ENCODE data around the gene OSBPL6.

OSBPL6 gene

GRCh38 chr2:178213991-178214390 is 19.7 kb downstream of the OSBPL6 start (continued):
- no peak for TF ChIP-seq ZSCAN18 (tag by site-specific recombination; IDR thresholded peaks at IDR 0.05)

GRCh38 chr2:178219247-178219646 is 24.9 kb downstream of the OSBPL6 start:
- H3K4me3 ChIP-seq (ENCODE audit: low read depth, low read length) = no peak overlapping the region

More at GRCh38 chr2:178219247-178219646, 24.9 kb downstream of the OSBPL6 start:
- Histone ChIP-seq H3K36me3 (ENCODE audit: control insufficient read depth in 2 of 2, insufficient read depth in 1 of 2, low read length in 2 of 2) (no peaks in the 10 kb centered on the region), H3K27ac (ENCODE audit: extremely low read depth, low read depth, low read length) (no peak overlapping the region), H3K4me1 (ENCODE audit: control insufficient read depth, insufficient read depth, low read length) (no peaks in the 10 kb centered on the region; the same call in 1 of the 2 replicates), H3K9me3 (ENCODE audit: control insufficient read depth, insufficient read depth, low read depth, low read length) (no peaks in the 10 kb centered on the region)
- no peak for TF ChIP-seq ATF2 (tag by site-specific recombination; IDR thresholded peaks at IDR 0.05; ENCODE audit: low read depth)
- TF ChIP-seq ZNF148 (tag by site-specific recombination; IDR thresholded peaks at IDR 0.05; ENCODE audit: borderline replicate concordance) = no peak
- no peak for TF ChIP-seq SP2 (tag by site-specific recombination; IDR thresholded peaks at IDR 0.05)
- no peak for TF ChIP-seq TRIM28 (IDR thresholded peaks at IDR 0.05; ENCODE audit: borderline replicate concordance, low read length)
- no peak for TF ChIP-seq ZNF544 (tag by site-specific recombination; IDR thresholded peaks at IDR 0.05)
- TF ChIP-seq ZNF280D (tag by site-specific recombination; IDR thresholded peaks at IDR 0.05) = no peak
- no peak for TF ChIP-seq ZSCAN30 (tag by site-specific recombination; IDR thresholded peaks at IDR 0.05)
- TF ChIP-seq KLF1 (tag by site-specific recombination; IDR thresholded peaks at IDR 0.05) = no peak
- no peak for TF ChIP-seq HOXD13 (CRISPR knock-in tag; IDR thresholded peaks at IDR 0.05; ENCODE audit: borderline replicate concordance)
- no peak for TF ChIP-seq YY2 (tag by site-specific recombination; IDR thresholded peaks at IDR 0.05)
- TF ChIP-seq ZNF768 (tag by site-specific recombination; IDR thresholded peaks at IDR 0.05) = no peak
- TF ChIP-seq ZNF571 (tag by site-specific recombination; IDR thresholded peaks at IDR 0.05) = no peak
- POLR2A ChIA-PET = no interaction called here
- CTCF ChIA-PET = no interaction called here

Measured in HEK293 (cell line).